DOHH2 (cell line): ENCODE data around the gene DACH1.

ENCODE experiments used
- H3F3A ChIP-seq: fragments of 200-600 bp; sonication (generic), shearing (Covaris generic); 2 replicates; pipeline ENCODE4 v1.6.0; 2016; ENCODE audit warnings: antibody characterized with exemption, mild to moderate bottlenecking; ENCODE audit not compliant: control insufficient read depth, insufficient read depth
- H3K27ac ChIP-seq: fragments of 200-600 bp; sonication (generic); 2 replicates; pipeline ENCODE4 v1.5.1; 2014; ENCODE audit warnings: low read depth, mild to moderate bottlenecking, low read length, moderate library complexity
- H3K27me3 ChIP-seq: fragments of 200-600 bp; sonication (generic); 2 replicates; pipeline ENCODE4 v1.6.1; 2014; ENCODE audit warnings: mild to moderate bottlenecking, low read length, mixed read lengths; ENCODE audit not compliant: control insufficient read depth
- H3K36me3 ChIP-seq: fragments of 200-600 bp; sonication (generic); 2 replicates; pipeline ENCODE4 v1.6.1; 2014; ENCODE audit warnings: mild to moderate bottlenecking, low read length, moderate library complexity, mixed read lengths; ENCODE audit not compliant: control insufficient read depth
- H3K4me1 ChIP-seq: fragments of 200-600 bp; sonication (generic); 2 replicates; pipeline ENCODE4 v1.6.1; 2014; ENCODE audit warnings: mild to moderate bottlenecking, low read length, mixed read lengths; ENCODE audit not compliant: control insufficient read depth
- H3K4me2 ChIP-seq: fragments of 200-600 bp; sonication (generic); 2 replicates; pipeline ENCODE4 v1.6.0; 2014; ENCODE audit warnings: mild to moderate bottlenecking, low read length, moderate library complexity
- H3K4me3 ChIP-seq: fragments of 200-600 bp; sonication (generic); 2 replicates; pipeline ENCODE4 v1.5.1; 2014; ENCODE audit warnings: mild to moderate bottlenecking, low read length, mixed read lengths
- H3K79me2 ChIP-seq: fragments of 200-600 bp; sonication (generic); 2 replicates; pipeline ENCODE4 v1.6.1; 2014; ENCODE audit warnings: mild to moderate bottlenecking, low read length, mixed read lengths; ENCODE audit not compliant: control insufficient read depth
- H3K9me2 ChIP-seq: fragments of 200-600 bp; sonication (generic); replicated peaks from 2 replicates; pipeline ENCODE4 v1.6.1; 2014; ENCODE audit warnings: mild to moderate bottlenecking, low read length, mixed read lengths; ENCODE audit not compliant: control insufficient read depth
- H3K9me3 ChIP-seq: fragments of 200-600 bp; sonication (generic); 2 replicates; pipeline ENCODE4 v1.6.1; 2014; ENCODE audit warnings: antibody characterized with exemption, low read length, mixed read lengths; ENCODE audit not compliant: control insufficient read depth, insufficient read depth
- H4K20me1 ChIP-seq: fragments of 200-600 bp; sonication (generic); 2 replicates; pipeline ENCODE4 v1.6.0; 2014; ENCODE audit warnings: low read depth, mild to moderate bottlenecking, antibody characterized with exemption, low read length, moderate library complexity; ENCODE audit not compliant: control insufficient read depth, insufficient read depth
- CTCF ChIP-seq: fragments of 200-600 bp; sonication (generic); IDR thresholded peaks from one replicate; pipeline ENCODE4 v1.5.1; 2014; ENCODE audit warnings: antibody characterized with exemption, mild to moderate bottlenecking, low read depth, low read length; ENCODE audit not compliant: poor library complexity, severe bottlenecking
- EZH2phosphoT487 ChIP-seq: fragments of 200-600 bp; sonication (generic); IDR thresholded peaks from 2 replicates; pipeline ENCODE4 v1.6.1; 2017; ENCODE audit warnings: borderline replicate concordance, mild to moderate bottlenecking, antibody characterized with exemption, low read length, moderate library complexity, mixed read lengths

The DACH1 gene

GRCh38 chr13:71806886-71807285 is 60.1 kb downstream of the DACH1 start:
- H3K4me1 ChIP-seq = no peaks in the 10 kb centered on the region
- TF ChIP-seq EZH2phosphoT487 = no peak

GRCh38 chr13:71803066-71803465 is 63.9 kb downstream of the DACH1 start:
- Histone ChIP-seq H3K4me2 (no peak overlapping the region), H3K27ac (no peak overlapping the region), H3K4me1 (no peaks in the 10 kb centered on the region), H3K36me3 (no peaks in the 10 kb centered on the region), H3F3A (no peaks in the 10 kb centered on the region), H4K20me1 (no peaks in the 10 kb centered on the region), H3K27me3 (no peaks in the 10 kb centered on the region), H3K9me2 (no peaks in the 10 kb centered on the region), H3K9me3 (no peaks in the 10 kb centered on the region), H3K79me2 (no peaks in the 10 kb centered on the region), H3K4me3 (no peak overlapping the region)
- TF ChIP-seq EZH2phosphoT487 = no peak
- no peak for TF ChIP-seq CTCF

More at GRCh38 chr13:71806886-71807285, 60.1 kb downstream of the DACH1 start:
- no peaks in the 10 kb centered on the region for H4K20me1 ChIP-seq
- no peak overlapping the region for H3K27ac ChIP-seq
- no peaks in the 10 kb centered on the region for H3K9me3 ChIP-seq
- H3K4me2 ChIP-seq = no peak overlapping the region
- H3K36me3 ChIP-seq = no peaks in the 10 kb centered on the region
- H3K4me3 ChIP-seq = no peak overlapping the region
- no peaks in the 10 kb centered on the region for H3F3A ChIP-seq
- no peaks in the 10 kb centered on the region for H3K9me2 ChIP-seq
- no peaks in the 10 kb centered on the region for H3K79me2 ChIP-seq
- H3K27me3 ChIP-seq = no peaks in the 10 kb centered on the region

- no peaks in the 10 kb centered on the region for H4K20me1 ChIP-seq
- no peak for TF ChIP-seq CTCF
- no peak for TF ChIP-seq EZH2phosphoT487
- H3F3A ChIP-seq = no peaks in the 10 kb centered on the region
- no peak overlapping the region for H3K27ac ChIP-seq
- H3K4me1 ChIP-seq = no peaks in the 10 kb centered on the region
- no peaks in the 10 kb centered on the region for H3K9me3 ChIP-seq
- no peaks in the 10 kb centered on the region for H3K79me2 ChIP-seq
- no peak overlapping the region for H3K4me2 ChIP-seq
- H3K36me3 ChIP-seq = no peaks in the 10 kb centered on the region
- no peaks in the 10 kb centered on the region for H3K9me2 ChIP-seq
- H3K4me3 ChIP-seq = no peak overlapping the region
- no peaks in the 10 kb centered on the region for H3K27me3 ChIP-seq
These were observed 65.2 kb downstream of the DACH1 start for GRCh38 chr13:71801781-71802180.

DNA sequence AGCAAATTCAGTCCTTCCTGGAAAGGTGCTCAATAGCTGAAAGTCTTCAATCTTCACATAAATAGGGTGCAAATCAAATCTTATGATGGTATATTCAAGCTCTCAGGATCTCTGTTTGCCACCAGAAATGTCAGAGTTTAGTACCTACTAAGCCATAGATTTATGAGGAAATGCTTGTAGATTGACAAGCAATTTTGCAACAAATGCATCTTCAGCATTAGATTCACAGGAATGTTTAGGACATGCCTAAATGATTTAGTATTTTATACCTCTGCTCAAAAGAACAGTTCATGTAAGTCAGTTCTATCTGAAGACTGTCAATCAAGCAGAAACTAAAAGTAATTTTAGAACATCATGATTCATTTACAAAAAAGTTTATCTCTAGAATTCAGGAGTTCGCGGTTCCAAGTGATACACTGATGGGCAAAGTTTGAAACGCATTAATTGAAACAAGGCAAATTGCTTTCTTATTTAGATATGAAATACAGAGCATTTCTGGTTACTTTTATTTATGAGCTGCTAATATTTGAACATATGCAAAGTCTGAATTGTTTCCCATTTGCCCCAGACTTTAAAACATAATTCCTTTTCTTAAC is 65.7 kb downstream of the DACH1 start:
- Histone ChIP-seq H3K79me2 (no peaks in the 10 kb centered on the region), H3K9me3 (no peaks in the 10 kb centered on the region), H3K4me1 (no peaks in the 10 kb centered on the region), H3K4me2 (no peak overlapping the region), H3K4me3 (no peak overlapping the region), H3K27ac (no peak overlapping the region), H4K20me1 (no peaks in the 10 kb centered on the region), H3K27me3 (no peaks in the 10 kb centered on the region), H3K9me2 (no peaks in the 10 kb centered on the region), H3K36me3 (no peaks in the 10 kb centered on the region), H3F3A (no peaks in the 10 kb centered on the region)
- TF ChIP-seq EZH2phosphoT487 = no peak
- no peak for TF ChIP-seq CTCF
